OCI-LY1 (cell line): ENCODE results near the gene TRAF3IP1.

ENCODE experiments used
- H2AFZ ChIP-seq: fragments of 200-600 bp; sonication (generic), shearing (Covaris generic); 2 replicates; pipeline ENCODE4 v1.6.0; 2014; ENCODE audit warnings: antibody characterized with exemption, mild to moderate bottlenecking, low read length
- H3F3A ChIP-seq: fragments of 200-600 bp; sonication (generic), shearing (Covaris generic); 2 replicates; pipeline ENCODE4 v1.6.0; 2014; ENCODE audit warnings: mild to moderate bottlenecking, antibody characterized with exemption, low read length, moderate library complexity; ENCODE audit not compliant: insufficient read depth
- H3K27ac ChIP-seq: fragments of 200-600 bp; sonication (generic); 2 replicates; pipeline ENCODE4 v1.5.1; 2014; ENCODE audit warnings: low read length, mixed run types, mild to moderate bottlenecking, low read depth; ENCODE audit not compliant: poor library complexity, severe bottlenecking
- H3K27me3 ChIP-seq: fragments of 200-600 bp; sonication (generic); 2 replicates; pipeline ENCODE4 v1.6.0; 2014; ENCODE audit warnings: antibody characterized with exemption, mild to moderate bottlenecking, low read length, moderate library complexity; ENCODE audit not compliant: insufficient read depth
- H3K36me3 ChIP-seq: fragments of 200-600 bp; sonication (generic); 2 replicates; pipeline ENCODE4 v1.6.1; 2014; ENCODE audit warnings: mild to moderate bottlenecking, antibody characterized with exemption, low read length, moderate library complexity, mixed read lengths; ENCODE audit not compliant: insufficient read depth
- H3K4me1 ChIP-seq: fragments of 200-600 bp; sonication (generic); 2 replicates; pipeline ENCODE4 v1.5.1; 2014; ENCODE audit warnings: mild to moderate bottlenecking, low read length, moderate library complexity; ENCODE audit not compliant: insufficient read depth, severe bottlenecking
- H3K4me2 ChIP-seq: fragments of 200-600 bp; sonication (generic), shearing (Covaris generic); 2 replicates; pipeline ENCODE4 v1.6.1; 2014; ENCODE audit warnings: low read length
- H3K4me3 ChIP-seq: fragments of 200-600 bp; sonication (generic); 2 replicates; pipeline ENCODE4 v1.5.1; 2014; ENCODE audit warnings: low read length, low read depth, mild to moderate bottlenecking, mixed read lengths; ENCODE audit not compliant: poor library complexity, severe bottlenecking
- H3K79me2 ChIP-seq: fragments of 200-600 bp; shearing (Covaris generic); 2 replicates; pipeline ENCODE4 v1.6.1; 2016; ENCODE audit warnings: mixed run types, low read length, mixed read lengths; ENCODE audit not compliant: insufficient read depth
- H3K9ac ChIP-seq: fragments of 200-600 bp; sonication (generic), shearing (Covaris generic); 2 replicates; pipeline ENCODE4 v1.6.1; 2014; ENCODE audit warnings: mild to moderate bottlenecking, low read length, mixed read lengths
- H3K9me2 ChIP-seq: fragments of 200-600 bp; sonication (generic), shearing (Covaris generic); 2 replicates; pipeline ENCODE4 v1.6.1; 2014; ENCODE audit warnings: low read depth, mild to moderate bottlenecking, low read length, mixed read lengths
- H3K9me3 ChIP-seq: fragments of 200-600 bp; shearing (Covaris generic); 2 replicates; pipeline ENCODE4 v1.6.1; 2014; ENCODE audit warnings: low read length, mixed read lengths
- H4K20me1 ChIP-seq: fragments of 200-600 bp; sonication (generic), shearing (Covaris generic); 2 replicates; pipeline ENCODE4 v1.6.0; 2016; ENCODE audit warnings: mild to moderate bottlenecking, low read length; ENCODE audit not compliant: insufficient read depth
- CTCF ChIP-seq: fragments of 200-600 bp; sonication (generic), shearing (Covaris generic); IDR thresholded peaks from 2 replicates; pipeline ENCODE4 v1.5.1; 2017; ENCODE audit warnings: mild to moderate bottlenecking, antibody characterized with exemption, low read length, moderate library complexity, mixed read lengths
- EZH2 ChIP-seq: fragments of 200-600 bp; sonication (generic), shearing (Covaris generic); IDR thresholded peaks from 2 replicates; pipeline ENCODE4 v1.8.0; 2017; ENCODE audit warnings: borderline replicate concordance, mixed run types, mild to moderate bottlenecking, antibody characterized with exemption, low read length, moderate library complexity, mixed read lengths

Gene TRAF3IP1

GRCh38 chr2:238388794-238389193, 68.5 kb downstream of the TRAF3IP1 start:
- H3K9me2 ChIP-seq = no peaks in the 10 kb centered on the region
- H3K4me3 ChIP-seq = no peak overlapping the region
- no peak for TF ChIP-seq CTCF
- TF ChIP-seq EZH2 = no peak
- H3K9ac ChIP-seq = no peak overlapping the region
- no peaks in the 10 kb centered on the region for H3K79me2 ChIP-seq
- H3K27ac ChIP-seq = no peak overlapping the region
- no peaks in the 10 kb centered on the region for H4K20me1 ChIP-seq
- H3K36me3 ChIP-seq = no peaks in the 10 kb centered on the region; the same call in 1 of the 2 replicates
- H3K4me1 ChIP-seq = no peaks in the 10 kb centered on the region
- no peaks in the 10 kb centered on the region for H3F3A ChIP-seq
- H3K4me2 ChIP-seq = no peak overlapping the region
- H3K9me3 ChIP-seq = no peaks in the 10 kb centered on the region
- H3K27me3 ChIP-seq = no peaks in the 10 kb centered on the region
- H2AFZ ChIP-seq = no peak overlapping the region

- Histone ChIP-seq H3K27ac (no peak overlapping the region), H3K9me3 (no peaks in the 10 kb centered on the region)
Measured at GRCh38 chr2:238389988-238390589, 69.8 kb downstream of the TRAF3IP1 start.

GRCh38 chr2:238391042-238391689, 70.8 kb downstream of the TRAF3IP1 start:
- TF ChIP-seq EZH2 = no peak
- TF ChIP-seq CTCF = no peak
- Histone ChIP-seq H3K4me1 (no peaks in the 10 kb centered on the region), H4K20me1 (no peaks in the 10 kb centered on the region), H3K36me3 (no peaks in the 10 kb centered on the region), H3F3A (no peaks in the 10 kb centered on the region), H3K79me2 (no peaks in the 10 kb centered on the region), H3K9me2 (no peaks in the 10 kb centered on the region), H3K9me3 (no peaks in the 10 kb centered on the region), H3K27ac (no peak overlapping the region), H2AFZ (no peak overlapping the region), H3K9ac (no peak overlapping the region), H3K4me2 (no peak overlapping the region), H3K27me3 (no peaks in the 10 kb centered on the region), H3K4me3 (no peak overlapping the region)

More at GRCh38 chr2:238389988-238390589, 69.8 kb downstream of the TRAF3IP1 start:
- TF ChIP-seq CTCF (no peak), EZH2 (no peak)
- Histone ChIP-seq H3K9me2 (no peaks in the 10 kb centered on the region), H3F3A (no peaks in the 10 kb centered on the region), H3K9ac (no peak overlapping the region), H3K4me1 (no peaks in the 10 kb centered on the region), H3K79me2 (no peaks in the 10 kb centered on the region), H2AFZ (no peak overlapping the region), H3K4me3 (no peak overlapping the region), H3K4me2 (no peak overlapping the region), H3K36me3 (no peaks in the 10 kb centered on the region), H3K27me3 (no peaks in the 10 kb centered on the region), H4K20me1 (no peaks in the 10 kb centered on the region)
